Fibroblast of lung (primary cell): ENCODE results near the gene ZNF469. TPM values are rescaled to one million over a fixed set of nuclear protein-coding genes. Genes with fewer than 3 reads are reported as not detected.

Source experiments
- DNase-seq, 2 donors: peaks; one replicate each; pipeline versions ENCODE4 v3.0.0 to v3.0.0-alpha.2; 2010; ENCODE audit warnings: low read depth in 2 of 2
- H2AFZ ChIP-seq: 2 replicates; pipeline ENCODE4 v1.5.1; 2012; ENCODE audit warnings: low read length, control low read depth, inconsistent platforms
- H3K27ac ChIP-seq: 2 replicates; pipeline ENCODE4 v1.5.1; 2011; ENCODE audit warnings: low read length, control low read depth; ENCODE audit not compliant: insufficient read depth
- H3K27me3 ChIP-seq: 2 replicates; pipeline ENCODE4 v1.5.1; 2011; ENCODE audit warnings: mild to moderate bottlenecking, low read length; ENCODE audit not compliant: control insufficient read depth, insufficient read depth
- H3K36me3 ChIP-seq: 2 replicates; pipeline ENCODE4 v1.5.1; 2011; ENCODE audit warnings: low read length; ENCODE audit not compliant: control insufficient read depth, insufficient read depth
- H3K4me1 ChIP-seq: 2 replicates; pipeline ENCODE4 v1.5.1; 2011; ENCODE audit warnings: low read length; ENCODE audit not compliant: control insufficient read depth, insufficient read depth; ENCODE audit errors: extremely low read depth
- H3K4me2 ChIP-seq: 2 replicates; pipeline ENCODE4 v1.5.1; 2011; ENCODE audit warnings: low read length, control low read depth; ENCODE audit not compliant: insufficient read depth; ENCODE audit errors: extremely low read depth
- H3K4me3 ChIP-seq, 4 experiments: fragments of 200-600 bp in 1 of 4; sonication (generic) in 1 of 4; replicated peaks in 1 of 4; 2 replicates each; pipeline ENCODE4 v1.5.1; 2011 to 2016; ENCODE audit warnings: low read length in 4 of 4, low read depth in 3 of 4, mild to moderate bottlenecking in 3 of 4, control low read depth in 2 of 4, inconsistent platforms in 1 of 4, mixed read lengths in 1 of 4; ENCODE audit not compliant: insufficient read depth in 1 of 4; ENCODE audit errors: control extremely low read depth in 1 of 4
- H3K79me2 ChIP-seq: 2 replicates; pipeline ENCODE4 v1.5.1; 2012; ENCODE audit warnings: mild to moderate bottlenecking, low read length, inconsistent platforms; ENCODE audit not compliant: control insufficient read depth, insufficient read depth
- H3K9ac ChIP-seq: 2 replicates; pipeline ENCODE4 v1.5.1; 2011; ENCODE audit warnings: mild to moderate bottlenecking, low read length, control low read depth; ENCODE audit not compliant: insufficient read depth
- H3K9me3 ChIP-seq: 2 replicates; pipeline ENCODE4 v1.5.1; 2012; ENCODE audit warnings: low read depth, low read length; ENCODE audit not compliant: control insufficient read depth, insufficient read depth
- H4K20me1 ChIP-seq: 2 replicates; pipeline ENCODE4 v1.5.1; 2011; ENCODE audit warnings: low read length; ENCODE audit not compliant: control insufficient read depth, insufficient read depth; ENCODE audit errors: extremely low read depth
- EZH2 ChIP-seq: IDR thresholded peaks from 2 replicates; pipeline ENCODE4 v1.5.1; 2012; ENCODE audit warnings: low read length, control low read depth, mild to moderate bottlenecking; ENCODE audit errors: missing control alignments
- polyA plus RNA-seq, 2 donors: library from polyadenylated mRNA; depleted of rRNA in 1 of 2; stranded (reverse) in 1 of 2; unstranded in 1 of 2; fragments of >200 nt; gene quantifications; 2 replicates each; pipeline ENCODE4 v1.2.1, GENCODE V29; 2011 to 2012; ENCODE audit warnings: missing spikeins in 1 of 2
- total RNA-seq: library from RNA; depleted of rRNA; stranded (reverse); fragments of >200 nt; gene quantifications from 2 replicates; pipeline ENCODE4 v1.2.1, GENCODE V29; 2014
- TF ChIP-seq, protein P1 (sequence below), 2 donors: IDR thresholded peaks in 1 of 2; conservative IDR thresholded peaks in 1 of 2; 1 replicate in 1 of 2; 2 replicates in 1 of 2; pipeline ENCODE4 v1.5.1; 2011 to 2012; ENCODE audit warnings: low read length in 2 of 2, control low read depth in 1 of 2, inconsistent platforms in 1 of 2, low read depth in 1 of 2, mild to moderate bottlenecking in 1 of 2

ZNF469 gene
- total and polyA plus RNA-seq, 2 donors (not counting 1 experiment from before 2014, with no cell fraction given): 0.82 to 1.5 TPM

DNA sequence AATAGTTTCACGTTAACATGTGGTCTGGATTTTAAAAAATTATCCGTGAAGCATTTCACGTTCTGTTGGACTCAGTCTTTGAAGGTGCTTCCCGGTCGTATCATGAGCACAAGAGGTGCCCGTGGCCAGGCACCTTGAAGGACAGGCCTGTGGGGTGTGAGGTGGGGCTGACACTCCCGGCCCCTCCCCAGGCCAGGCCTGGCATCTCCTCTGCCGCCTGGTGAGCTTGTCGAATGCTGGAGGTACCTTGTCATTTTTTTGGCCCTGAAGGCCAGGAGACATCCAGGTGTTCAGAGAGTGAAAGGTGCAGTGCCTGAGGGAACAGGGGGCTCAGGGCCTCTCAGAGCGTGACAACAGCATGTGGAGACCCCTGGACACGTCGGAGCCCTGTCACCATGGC, 11.7 kb downstream of the ZNF469 start:
- Histone ChIP-seq H3K27ac (no peak overlapping the region), H3K36me3 (no peaks in the 10 kb centered on the region), H3K9me3 (no peaks in the 10 kb centered on the region), H2AFZ (no peak overlapping the region), H3K27me3 (no peaks in the 10 kb centered on the region), H3K9ac (no peak overlapping the region), H3K4me1 (no peaks in the 10 kb centered on the region), H3K4me3 (no peak overlapping the region), H3K4me2 (no peak overlapping the region), H3K79me2 (no peaks in the 10 kb centered on the region), H4K20me1 (no peaks in the 10 kb centered on the region)
- no peak for DNase-seq
- no peak for TF ChIP-seq EZH2
- TF ChIP-seq, protein P1, sequence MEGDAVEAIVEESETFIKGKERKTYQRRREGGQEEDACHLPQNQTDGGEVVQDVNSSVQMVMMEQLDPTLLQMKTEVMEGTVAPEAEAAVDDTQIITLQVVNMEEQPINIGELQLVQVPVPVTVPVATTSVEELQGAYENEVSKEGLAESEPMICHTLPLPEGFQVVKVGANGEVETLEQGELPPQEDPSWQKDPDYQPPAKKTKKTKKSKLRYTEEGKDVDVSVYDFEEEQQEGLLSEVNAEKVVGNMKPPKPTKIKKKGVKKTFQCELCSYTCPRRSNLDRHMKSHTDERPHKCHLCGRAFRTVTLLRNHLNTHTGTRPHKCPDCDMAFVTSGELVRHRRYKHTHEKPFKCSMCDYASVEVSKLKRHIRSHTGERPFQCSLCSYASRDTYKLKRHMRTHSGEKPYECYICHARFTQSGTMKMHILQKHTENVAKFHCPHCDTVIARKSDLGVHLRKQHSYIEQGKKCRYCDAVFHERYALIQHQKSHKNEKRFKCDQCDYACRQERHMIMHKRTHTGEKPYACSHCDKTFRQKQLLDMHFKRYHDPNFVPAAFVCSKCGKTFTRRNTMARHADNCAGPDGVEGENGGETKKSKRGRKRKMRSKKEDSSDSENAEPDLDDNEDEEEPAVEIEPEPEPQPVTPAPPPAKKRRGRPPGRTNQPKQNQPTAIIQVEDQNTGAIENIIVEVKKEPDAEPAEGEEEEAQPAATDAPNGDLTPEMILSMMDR (conservative IDR thresholded peaks at IDR 0.05 in 1 of 2, IDR thresholded peaks at IDR 0.05 in 1 of 2; ENCODE audit: low read depth in 1 of 2, low read length in 2 of 2): no peak

DNA sequence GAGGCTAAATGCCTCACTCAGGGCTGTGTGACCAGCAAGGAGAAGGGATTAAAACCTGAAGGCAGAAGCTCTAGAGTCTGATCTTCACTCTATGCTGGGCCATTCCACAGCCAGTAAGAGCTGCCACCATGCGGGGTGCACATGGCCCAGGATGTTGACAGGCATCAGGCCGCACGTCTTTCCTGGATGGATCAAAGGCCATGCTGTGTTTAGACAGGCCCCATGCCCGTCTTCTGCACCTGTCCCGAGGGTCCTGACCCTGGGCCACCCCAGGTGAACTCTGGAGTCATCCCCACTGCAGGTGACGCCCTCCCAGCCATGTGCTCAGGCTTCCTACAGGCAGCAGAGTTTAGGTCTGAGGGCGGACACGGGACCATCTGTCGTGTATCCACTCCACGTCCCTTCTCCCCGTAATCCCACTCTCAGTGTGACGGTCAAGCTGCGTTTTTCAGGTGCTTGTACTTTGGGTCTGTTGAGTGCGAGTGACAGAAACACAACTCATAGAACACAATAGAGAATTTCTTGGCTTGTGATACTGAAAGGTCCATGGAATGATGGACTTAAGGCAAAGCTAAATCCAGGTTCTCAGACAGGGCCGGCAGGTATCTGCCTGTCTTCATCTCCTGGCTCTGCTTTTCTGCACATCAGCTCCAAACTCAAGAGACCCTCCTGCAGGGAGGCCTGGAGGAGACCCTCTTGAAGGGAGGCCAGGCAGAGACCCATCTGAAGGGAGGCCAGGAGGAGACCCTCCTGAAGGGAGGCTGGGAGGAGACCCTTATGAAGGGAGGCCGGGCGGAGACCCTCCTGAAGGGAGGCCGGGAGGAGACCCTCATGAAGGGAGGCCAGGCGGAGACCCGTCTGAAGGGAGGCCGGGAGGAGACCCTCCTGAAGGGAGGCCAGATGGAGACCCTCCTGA, 13.2 kb downstream of the ZNF469 start:
- Histone ChIP-seq H3K27me3 (no peaks in the 10 kb centered on the region), H3K9me3 (no peaks in the 10 kb centered on the region), H4K20me1 (no peaks in the 10 kb centered on the region), H3K4me2 (no peak overlapping the region), H3K4me1 (no peaks in the 10 kb centered on the region), H3K4me3 (no peak overlapping the region), H3K36me3 (no peaks in the 10 kb centered on the region), H3K9ac (no peak overlapping the region), H3K79me2 (no peaks in the 10 kb centered on the region), H3K27ac (no peak overlapping the region), H2AFZ (no peak overlapping the region)
- no peak for DNase-seq
- TF ChIP-seq, protein P1 (conservative IDR thresholded peaks at IDR 0.05 in 1 of 2, IDR thresholded peaks at IDR 0.05 in 1 of 2; ENCODE audit: low read depth in 1 of 2, low read length in 2 of 2): no peak
- TF ChIP-seq EZH2: no peak

DNA sequence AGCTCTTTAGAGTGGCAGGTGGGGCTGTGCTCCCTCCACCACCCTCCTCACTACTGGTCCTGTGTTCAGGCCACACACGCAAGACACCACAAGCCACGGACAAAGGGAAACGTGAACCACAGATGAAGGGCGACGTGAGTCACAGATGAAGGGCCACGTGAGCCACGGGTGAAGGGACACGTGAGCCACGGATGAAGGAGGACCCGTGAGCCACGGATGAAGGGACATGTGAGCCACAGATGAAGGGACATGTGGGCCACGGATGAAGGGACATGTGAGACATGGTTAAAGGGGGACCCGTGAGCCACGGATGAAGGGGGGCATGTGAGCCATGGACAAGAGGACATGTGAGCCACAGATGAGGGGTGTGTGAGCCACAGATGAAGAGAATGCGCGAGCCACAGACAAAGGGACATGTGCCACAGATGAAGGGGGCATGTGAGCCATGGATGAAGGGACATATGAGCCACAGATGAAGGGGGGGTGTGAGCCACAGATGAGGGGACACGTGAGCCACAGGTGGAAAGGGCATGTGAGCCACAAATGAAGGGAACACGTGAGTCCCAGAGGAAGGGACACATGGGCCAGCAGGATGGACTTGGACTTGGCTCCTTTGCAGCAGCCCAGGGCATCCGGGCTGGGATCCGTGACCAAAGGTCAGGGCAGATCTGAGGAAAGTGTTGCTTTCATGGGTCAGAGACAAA, 15.6 kb downstream of the ZNF469 start:
- H4K20me1 ChIP-seq: no peaks in the 10 kb centered on the region
- H3K27ac ChIP-seq: no peak overlapping the region
- H3K9ac ChIP-seq: no peak overlapping the region
- TF ChIP-seq EZH2: no peak
- TF ChIP-seq, protein P1 (conservative IDR thresholded peaks at IDR 0.05 in 1 of 2, IDR thresholded peaks at IDR 0.05 in 1 of 2; ENCODE audit: low read depth in 1 of 2, low read length in 2 of 2): no peak
- no peak overlapping the region for H3K4me3 ChIP-seq
- DNase-seq: no peak
- no peaks in the 10 kb centered on the region for H3K27me3 ChIP-seq
- no peak overlapping the region for H2AFZ ChIP-seq
- H3K79me2 ChIP-seq: no peaks in the 10 kb centered on the region
- H3K36me3 ChIP-seq: no peaks in the 10 kb centered on the region
- no peaks in the 10 kb centered on the region for H3K4me1 ChIP-seq
- no peak overlapping the region for H3K4me2 ChIP-seq
- H3K9me3 ChIP-seq: no peaks in the 10 kb centered on the region
